Dermis blood vessel endothelial cell (primary cell): Measurements from ENCODE around the gene SLC9A3. TPM values are rescaled to one million over a fixed set of nuclear protein-coding genes. Genes with fewer than 3 reads are reported as not detected.

Source experiments
- DNase-seq: peaks from one replicate; pipeline ENCODE4 v3.0.0; 2010
- total RNA-seq: library from RNA; depleted of rRNA; stranded (reverse); fragments of >200 nt; gene quantifications from 2 replicates; pipeline ENCODE4 v1.2.3, GENCODE V29; 2014

Gene SLC9A3
- total RNA-seq, 1 donor from 2014 or later = 1.5 TPM

DNA sequence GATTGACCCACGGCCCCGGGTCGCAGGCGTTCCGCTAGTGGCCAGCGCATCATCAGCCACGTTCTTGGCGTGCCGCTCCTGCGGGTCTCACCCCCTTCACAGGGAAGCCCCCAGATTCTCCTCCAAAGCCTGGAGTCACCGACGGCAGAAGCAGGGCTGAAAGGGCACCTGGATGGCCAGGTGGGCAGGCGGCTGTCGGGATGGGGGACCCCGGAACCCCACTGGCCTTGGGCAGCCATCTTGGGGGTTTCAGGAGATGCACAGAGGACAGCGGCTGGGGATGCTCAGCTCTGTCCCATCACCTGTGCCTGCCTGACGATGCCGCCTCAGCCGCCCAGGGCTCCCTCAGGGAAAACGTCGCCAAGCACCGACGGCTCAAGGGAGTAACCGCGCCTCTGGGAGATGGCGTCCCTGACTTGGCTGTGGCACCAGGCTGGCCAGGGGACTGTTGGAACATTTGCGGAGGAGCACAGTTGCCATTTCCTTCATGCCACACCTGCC, 14.1 kb upstream of the SLC9A3 start:
- no peak for DNase-seq

- no peak for DNase-seq
These were observed 13.4 kb upstream of the SLC9A3 start for GRCh38 chr5:537621-538071.

DNA sequence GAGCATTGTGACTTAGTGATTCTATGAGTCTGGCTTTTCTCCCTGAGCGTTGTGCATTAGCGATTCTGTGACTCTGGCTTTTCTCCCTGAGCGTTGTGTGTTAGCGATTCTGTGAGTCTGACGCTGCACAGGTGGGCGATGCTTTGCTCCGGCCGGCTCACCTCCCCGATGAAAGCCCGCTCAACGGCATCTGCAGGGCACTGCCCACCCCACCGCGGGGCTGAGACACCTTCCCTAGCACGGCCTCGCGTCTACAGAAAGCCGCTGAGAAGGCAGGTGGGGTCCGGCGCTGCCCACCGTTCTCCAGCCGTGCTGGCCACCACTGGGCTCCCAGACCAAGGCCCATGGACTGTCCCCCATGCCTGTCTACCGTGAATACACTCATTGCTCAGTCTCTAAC, 12.8 kb upstream of the SLC9A3 start:
- DNase-seq = no peak

DNA sequence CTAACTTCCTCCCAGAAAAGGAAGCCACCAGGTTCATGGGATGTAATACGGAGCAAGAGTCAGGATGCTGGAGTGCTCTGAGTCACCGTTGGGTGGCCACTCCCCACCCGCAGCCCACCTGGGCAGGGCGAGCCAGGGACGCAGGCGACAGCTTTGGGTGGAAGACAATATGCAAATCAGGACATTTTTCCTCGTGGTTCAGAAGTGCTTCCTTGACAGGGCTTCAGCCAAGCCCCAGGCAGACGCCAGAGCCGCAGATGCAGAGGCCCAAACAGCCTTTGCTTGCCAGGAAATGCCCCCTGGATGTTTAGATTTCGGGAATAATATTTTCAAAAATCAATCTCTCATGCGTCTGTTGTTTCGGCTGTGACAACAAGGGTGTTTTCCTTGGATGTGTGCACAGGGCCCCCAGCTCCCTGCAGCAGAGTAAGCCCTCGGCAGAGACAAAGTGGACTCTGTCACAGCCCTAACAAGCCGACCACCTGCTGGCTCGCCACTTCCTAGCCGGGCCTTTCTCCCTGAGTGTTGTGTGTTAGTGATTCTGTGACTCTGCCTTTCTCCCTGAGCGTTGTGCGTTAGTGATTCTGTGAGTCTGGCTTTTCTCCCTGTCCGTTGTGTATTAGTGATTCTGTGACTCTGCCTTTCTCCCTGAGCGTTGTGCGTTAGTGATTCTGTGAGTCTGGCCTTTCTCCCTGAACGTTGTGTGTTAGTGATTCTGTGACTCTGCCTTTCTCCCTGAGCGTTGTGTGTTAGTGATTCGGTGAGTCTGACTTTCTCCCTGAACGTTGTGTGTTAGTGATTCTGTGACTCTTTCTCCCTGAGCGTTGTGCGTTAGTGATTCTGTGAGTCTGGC, 11.8 kb upstream of the SLC9A3 start:
- no peak for DNase-seq

GRCh38 chr5:534743-535671, 10.8 kb upstream of the SLC9A3 start:
- DNase-seq = no peak

- no peak for DNase-seq
These were observed 9.9 kb upstream of the SLC9A3 start for GRCh38 chr5:533955-534742.

GRCh38 chr5:533243-533954, 9.2 kb upstream of the SLC9A3 start:
- no peak for DNase-seq

DNA sequence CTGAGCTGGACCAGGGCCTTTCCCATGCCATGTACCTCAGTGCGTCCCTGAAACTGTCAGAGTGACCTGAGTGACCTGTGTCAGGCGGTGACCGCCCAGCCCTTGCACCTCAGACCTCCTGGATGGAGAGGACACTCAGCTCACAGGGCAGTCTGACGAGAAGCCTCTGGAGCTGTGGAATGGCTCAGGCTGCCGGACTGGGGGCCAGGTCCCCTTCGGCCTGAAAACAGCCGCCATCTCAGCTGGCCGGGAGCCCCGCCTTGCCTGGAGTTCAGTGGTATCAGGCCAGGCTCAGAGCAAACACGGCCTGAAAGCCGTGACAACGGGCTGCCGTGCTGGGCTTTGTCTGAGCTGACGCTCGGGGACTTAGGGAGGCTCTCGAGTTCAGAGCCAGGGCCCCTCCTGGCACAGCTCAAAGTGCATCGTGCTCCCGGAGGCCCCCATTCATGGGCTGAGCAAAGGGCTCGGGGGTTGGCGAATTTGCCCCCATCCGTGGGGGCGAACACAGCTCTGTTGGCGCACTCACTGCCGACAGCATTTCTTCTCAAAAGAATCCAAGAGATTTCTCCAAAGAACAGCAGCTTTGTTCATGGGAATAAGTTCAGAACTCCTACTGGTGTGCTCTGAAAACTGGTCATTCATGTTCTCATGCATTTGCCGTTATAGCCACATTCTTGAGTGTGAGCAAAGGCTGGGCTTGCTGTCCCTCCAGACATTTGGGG, 8.4 kb upstream of the SLC9A3 start:
- no peak for DNase-seq

DNA sequence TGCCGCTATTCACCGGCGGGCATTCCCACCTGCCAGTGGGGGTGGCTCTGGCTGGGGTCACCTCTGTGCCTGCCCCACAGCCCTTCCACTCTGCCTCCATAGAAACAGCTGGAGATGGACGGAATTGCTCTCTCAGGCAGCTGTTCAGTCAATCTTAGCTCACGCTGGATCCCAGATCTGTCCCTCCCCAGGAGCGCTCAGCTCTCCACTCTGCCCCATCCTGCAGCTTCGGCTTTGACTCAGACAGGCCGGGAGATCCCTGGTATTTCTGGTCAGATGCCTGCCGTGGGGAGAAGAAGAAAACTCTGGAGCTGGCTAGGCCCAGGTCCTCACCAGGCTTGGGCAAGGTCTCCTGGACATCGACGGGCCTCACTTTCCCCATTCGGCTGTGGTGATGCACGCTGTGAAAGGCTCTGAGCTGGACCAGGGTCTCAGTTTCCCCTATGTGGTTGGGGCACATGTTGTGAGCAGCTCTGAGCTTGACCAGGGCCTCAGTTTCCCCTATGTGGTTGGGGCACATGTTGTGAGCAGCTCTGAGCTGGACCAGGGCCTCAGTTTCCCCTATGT, 7.6 kb upstream of the SLC9A3 start:
- no peak for DNase-seq

- no peak for DNase-seq
These were observed 7.0 kb upstream of the SLC9A3 start for GRCh38 chr5:531101-531748.

GRCh38 chr5:530001-530955, 6.0 kb upstream of the SLC9A3 start:
- no peak for DNase-seq

- DNase-seq = no peak
These were observed 4.6 kb upstream of the SLC9A3 start for GRCh38 chr5:528629-529511.

GRCh38 chr5:527646-528628, 3.7 kb upstream of the SLC9A3 start:
- DNase-seq = no peak

GRCh38 chr5:526456-527088, 2.3 kb upstream of the SLC9A3 start:
- no peak for DNase-seq

DNA sequence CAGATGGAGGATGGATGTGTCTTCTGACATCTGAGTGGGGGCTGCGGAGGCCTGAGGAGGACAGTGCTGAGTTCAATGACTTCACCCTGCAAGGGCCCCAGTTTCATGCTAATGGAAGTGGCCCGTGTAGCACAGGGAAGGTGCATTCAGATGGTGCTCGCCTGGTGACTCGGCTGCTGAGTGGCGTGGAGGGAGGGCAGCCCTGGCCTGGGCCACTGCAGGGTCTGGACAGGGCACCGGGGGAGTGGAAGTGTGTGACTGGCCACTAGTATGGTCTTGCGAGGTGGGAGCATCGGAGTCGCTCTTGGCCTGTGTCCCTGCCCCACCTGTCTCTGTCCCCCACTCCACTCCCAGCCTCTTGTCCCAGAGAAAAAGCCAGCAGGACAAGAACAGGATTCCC, 1.7 kb upstream of the SLC9A3 start:
- no peak for DNase-seq
